KOPT-K1 (cell line): Measurements from ENCODE around the gene PPP2R2C.

Experiments
- H3K27ac ChIP-seq: fragments of 200-600 bp; sonication (generic); 2 replicates; pipeline ENCODE4 v1.5.1; 2016; ENCODE audit warnings: antibody characterized with exemption, mild to moderate bottlenecking, low read depth, low read length; ENCODE audit not compliant: poor library complexity, severe bottlenecking
- H3K36me3 ChIP-seq: fragments of 200-600 bp; sonication (generic); 2 replicates; pipeline ENCODE4 v1.5.1; 2017; ENCODE audit warnings: antibody characterized with exemption, mild to moderate bottlenecking, low read length, moderate library complexity; ENCODE audit not compliant: insufficient read depth
- H3K9me3 ChIP-seq: fragments of 200-600 bp; sonication (generic); 2 replicates; pipeline ENCODE4 v1.5.1; 2017; ENCODE audit warnings: antibody characterized with exemption, low read length, mild to moderate bottlenecking; ENCODE audit not compliant: insufficient read depth, poor library complexity, severe bottlenecking

PPP2R2C gene

GRCh38 chr4:6361076-6361784 lies 111.2 kb downstream of the PPP2R2C start:
- H3K27ac ChIP-seq: no peak overlapping the region
- H3K9me3 ChIP-seq: no peaks in the 10 kb centered on the region
- no peaks in the 10 kb centered on the region for H3K36me3 ChIP-seq

GRCh38 chr4:6360385-6360784 lies 112.0 kb downstream of the PPP2R2C start:
- H3K36me3 ChIP-seq: no peaks in the 10 kb centered on the region
- H3K9me3 ChIP-seq: no peaks in the 10 kb centered on the region

GRCh38 chr4:6359536-6360308 lies 112.7 kb downstream of the PPP2R2C start:
- no peaks in the 10 kb centered on the region for H3K36me3 ChIP-seq
- H3K27ac ChIP-seq: no peak overlapping the region

More at GRCh38 chr4:6360385-6360784, 112.0 kb downstream of the PPP2R2C start:
- no peak overlapping the region for H3K27ac ChIP-seq

GRCh38 chr4:6357476-6357875 lies 114.9 kb downstream of the PPP2R2C start:
- Histone ChIP-seq H3K36me3 (no peaks in the 10 kb centered on the region), H3K9me3 (no peaks in the 10 kb centered on the region), H3K27ac (no peak overlapping the region)

More at GRCh38 chr4:6359536-6360308, 112.7 kb downstream of the PPP2R2C start:
- H3K9me3 ChIP-seq: no peaks in the 10 kb centered on the region

GRCh38 chr4:6356076-6356560 lies 116.3 kb downstream of the PPP2R2C start:
- no peaks in the 10 kb centered on the region for H3K9me3 ChIP-seq
- no peak overlapping the region for H3K27ac ChIP-seq
- H3K36me3 ChIP-seq: no peaks in the 10 kb centered on the region

- Histone ChIP-seq H3K27ac (no peak overlapping the region), H3K36me3 (no peaks in the 10 kb centered on the region)
These were observed 117.4 kb downstream of the PPP2R2C start for GRCh38 chr4:6355052-6355451.

GRCh38 chr4:6354626-6355025 lies 117.8 kb downstream of the PPP2R2C start:
- Histone ChIP-seq H3K36me3 (no peaks in the 10 kb centered on the region), H3K27ac (no peak overlapping the region)

More at GRCh38 chr4:6355052-6355451, 117.4 kb downstream of the PPP2R2C start:
- H3K9me3 ChIP-seq: no peaks in the 10 kb centered on the region

GRCh38 chr4:6354119-6354518 lies 118.3 kb downstream of the PPP2R2C start:
- H3K9me3 ChIP-seq: no peaks in the 10 kb centered on the region
- no peak overlapping the region for H3K27ac ChIP-seq

More at GRCh38 chr4:6354626-6355025, 117.8 kb downstream of the PPP2R2C start:
- no peaks in the 10 kb centered on the region for H3K9me3 ChIP-seq

GRCh38 chr4:6352031-6352692 lies 120.3 kb downstream of the PPP2R2C start:
- Histone ChIP-seq H3K27ac (no peak overlapping the region), H3K36me3 (no peaks in the 10 kb centered on the region), H3K9me3 (no peaks in the 10 kb centered on the region)

More at GRCh38 chr4:6354119-6354518, 118.3 kb downstream of the PPP2R2C start:
- H3K36me3 ChIP-seq: no peaks in the 10 kb centered on the region

GRCh38 chr4:6351246-6352000 lies 121.0 kb downstream of the PPP2R2C start:
- Histone ChIP-seq H3K27ac (no peak overlapping the region), H3K9me3 (no peaks in the 10 kb centered on the region), H3K36me3 (no peaks in the 10 kb centered on the region)

- Histone ChIP-seq H3K36me3 (no peaks in the 10 kb centered on the region), H3K9me3 (no peaks in the 10 kb centered on the region), H3K27ac (no peak overlapping the region)
These were observed 121.8 kb downstream of the PPP2R2C start for GRCh38 chr4:6350646-6351045.

- no peaks in the 10 kb centered on the region for H3K9me3 ChIP-seq
- no peak overlapping the region for H3K27ac ChIP-seq
- no peaks in the 10 kb centered on the region for H3K36me3 ChIP-seq
These were observed 122.4 kb downstream of the PPP2R2C start for GRCh38 chr4:6349896-6350603.

GRCh38 chr4:6348408-6348807 lies 124.0 kb downstream of the PPP2R2C start:
- H3K9me3 ChIP-seq: no peaks in the 10 kb centered on the region
- H3K36me3 ChIP-seq: no peaks in the 10 kb centered on the region
- H3K27ac ChIP-seq: no peak overlapping the region

- no peak overlapping the region for H3K27ac ChIP-seq
- no peaks in the 10 kb centered on the region for H3K9me3 ChIP-seq
- H3K36me3 ChIP-seq: no peaks in the 10 kb centered on the region
These were observed 124.8 kb downstream of the PPP2R2C start for GRCh38 chr4:6347511-6348045.
